GM23338 (cell line): ENCODE measurements around the gene MND1. TPM values are rescaled to one million over a fixed set of nuclear protein-coding genes. Genes with fewer than 3 reads are reported as not detected.

Experiments used
- polyA plus RNA-seq: library from polyadenylated mRNA; unstranded; fragments of >200 nt; fragmentation: Nextera tagmentation; extraction: Ambion mirVana; gene quantifications from 2 replicates; pipeline ENCODE4 v1.2.1, GENCODE V29; 2016
- small RNA-seq: library from RNA; depleted of rRNA; stranded (forward); fragments of <200 nt; gene quantifications from one replicate; pipeline ENCODE3, GENCODE V24; 2014; ENCODE audit warnings: low replicate concordance
- total RNA-seq: library from RNA; depleted of rRNA; stranded (reverse); fragments of >200 nt; shearing (Covaris generic); gene quantifications from 2 replicates; pipeline ENCODE4 v1.2.3, GENCODE V29; 2014; rRNA removed

MND1 gene
- total and polyA plus RNA-seq, 2 experiments from 2014 or later: 22.5 to 63.5 TPM

Small RNA genes lying within 50 kb of the gene (small RNA-seq; reads per million reads assigned to genes)
- not detected for gene RN7SL419P

Other genes with a start within 250 kb of the MND1 start
- 61.5 and 64.3 TPM in 2 replicates for gene TRIM2, start 140.2 kb upstream of the MND1 start, total RNA-seq
- gene TRIM2, start 140.2 kb upstream of the MND1 start, polyA plus RNA-seq: 20.1 and 22.0 TPM in 2 replicates
- 32.2 and 35.0 TPM in 2 replicates for gene TMEM131L, start 121.7 kb downstream of the MND1 start, total RNA-seq
- 11.1 TPM in 2 replicates for gene TMEM131L, start 121.7 kb downstream of the MND1 start, polyA plus RNA-seq